ENCODE data around the gene ANTXR1. TPM values are rescaled to one million over a fixed set of nuclear protein-coding genes. Genes with fewer than 3 reads are reported as not detected.

ANTXR1 gene
- total RNA-seq, 1 donor from 2014 or later, result 7.8 TPM

DNA sequence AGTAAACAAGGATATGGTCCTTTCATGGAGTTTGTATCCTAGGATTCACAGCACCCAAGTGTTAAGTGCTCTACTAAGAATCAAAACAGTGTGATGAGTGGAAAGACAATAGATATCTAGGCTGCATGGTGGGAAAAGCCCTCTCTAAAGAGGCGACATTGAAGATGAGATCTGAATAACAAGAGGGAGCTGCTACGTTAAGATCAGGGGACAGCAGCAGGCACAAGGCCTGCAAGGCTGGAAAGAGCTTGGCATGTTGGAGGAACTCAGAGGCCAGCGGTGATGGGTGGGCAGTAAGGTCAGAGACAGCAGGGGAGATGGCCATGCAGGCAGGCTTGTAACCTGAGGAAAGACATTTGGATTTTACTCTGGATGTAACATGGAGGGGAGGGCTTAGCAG lies 196.5 kb downstream of the ANTXR1 start:
- no peak for TF ChIP-seq CTCF (conservative IDR thresholded peaks at IDR 0.05; ENCODE audit: low read depth, low read length)
- DNase-seq (ENCODE audit: low read depth), result no peak
- H3K4me3 ChIP-seq (ENCODE audit: low read depth, low read length), result no peak overlapping the region

DNA sequence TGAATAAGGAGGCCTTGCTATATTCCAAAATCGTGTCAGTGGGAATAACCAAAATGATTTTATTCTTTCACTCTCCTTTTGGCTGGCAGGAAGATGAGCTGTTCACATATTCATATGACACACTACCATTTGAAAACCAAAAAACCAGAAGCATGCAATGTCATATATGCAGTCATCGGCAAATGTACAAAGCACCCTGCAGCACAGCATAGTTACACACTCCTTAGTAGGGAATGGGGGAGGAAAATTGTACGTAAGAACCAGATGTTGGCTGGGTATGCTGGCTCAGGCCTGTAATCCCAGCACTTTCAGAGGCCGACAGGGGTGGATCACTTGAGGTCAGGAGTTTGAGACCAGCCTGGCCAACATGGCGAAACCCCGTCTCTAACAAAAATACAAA lies 197.4 kb downstream of the ANTXR1 start:
- no peak for TF ChIP-seq CTCF (conservative IDR thresholded peaks at IDR 0.05; ENCODE audit: low read depth, low read length)
- H3K4me3 ChIP-seq (ENCODE audit: low read depth, low read length), result no peak overlapping the region
- DNase-seq (ENCODE audit: low read depth), result no peak

DNA sequence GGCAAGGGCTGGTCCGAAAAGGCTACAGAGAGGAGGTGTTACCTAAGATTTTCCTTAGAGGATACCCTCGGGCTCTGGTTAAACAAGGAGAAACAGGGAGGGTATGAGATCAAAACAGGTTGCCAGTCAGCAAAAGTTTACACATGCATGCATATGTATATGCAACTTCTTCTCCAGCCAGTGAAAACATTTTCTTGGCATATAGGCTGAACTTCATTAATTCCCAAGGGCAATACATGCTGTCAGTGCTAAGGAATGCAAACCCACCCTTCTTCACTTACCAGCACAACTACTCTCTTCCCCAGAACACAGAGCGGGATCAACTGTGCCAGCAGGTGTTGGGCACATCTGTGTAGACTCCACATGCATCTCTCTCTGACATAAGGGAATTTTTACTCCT lies 198.1 kb downstream of the ANTXR1 start:
- no peak for TF ChIP-seq CTCF (conservative IDR thresholded peaks at IDR 0.05; ENCODE audit: low read depth, low read length)
- DNase-seq (ENCODE audit: low read depth), result no peak
- H3K4me3 ChIP-seq (ENCODE audit: low read depth, low read length), result no peak overlapping the region

GRCh38 chr2:69211686-69212085 lies 198.7 kb downstream of the ANTXR1 start:
- DNase-seq (ENCODE audit: low read depth), result no peak
- TF ChIP-seq CTCF (conservative IDR thresholded peaks at IDR 0.05; ENCODE audit: low read depth, low read length), result no peak
- no peak overlapping the region for H3K4me3 ChIP-seq (ENCODE audit: low read depth, low read length)

DNA sequence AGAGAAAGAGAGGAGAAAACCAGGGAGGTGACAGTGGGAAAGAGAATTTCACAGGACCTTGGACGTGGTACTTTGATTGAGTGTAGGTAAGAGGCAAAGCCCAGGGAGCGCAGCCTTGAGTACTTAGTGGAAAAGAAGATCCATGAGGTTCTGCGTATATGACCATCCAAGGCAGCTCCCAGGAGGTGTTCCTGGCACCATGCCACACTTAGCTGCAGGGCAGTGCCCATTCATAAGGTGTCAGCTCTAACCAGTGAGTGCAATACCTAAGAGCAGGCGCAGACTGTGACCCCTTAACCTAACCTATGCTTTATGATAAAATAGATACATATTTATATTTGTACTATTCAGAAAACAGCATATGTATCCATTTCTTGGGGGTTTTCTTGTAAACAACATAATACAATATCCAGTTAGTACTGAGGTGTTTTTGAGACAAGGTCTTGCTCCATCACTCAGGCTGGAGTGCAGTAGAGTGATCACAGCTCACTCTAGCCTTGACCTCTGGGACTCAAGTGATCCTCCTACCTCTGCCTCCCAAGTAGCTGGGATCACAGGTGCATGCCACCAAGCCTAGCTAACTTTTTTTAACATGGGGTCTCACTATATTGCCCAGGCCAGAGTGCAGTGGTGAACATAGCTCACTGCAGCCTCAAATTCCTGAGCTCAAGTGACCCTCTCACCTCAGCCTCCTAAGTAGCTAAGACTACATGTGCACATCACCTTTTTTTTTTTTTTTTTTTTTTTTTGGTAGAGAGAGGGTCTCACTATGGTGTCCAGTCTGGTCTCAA lies 199.5 kb downstream of the ANTXR1 start:
- H3K4me3 ChIP-seq (ENCODE audit: low read depth, low read length), result no peak overlapping the region
- no peak for DNase-seq (ENCODE audit: low read depth)
- TF ChIP-seq CTCF (conservative IDR thresholded peaks at IDR 0.05; ENCODE audit: low read depth, low read length), result no peak

- H3K4me3 ChIP-seq (ENCODE audit: low read depth, low read length), result no peak overlapping the region
- TF ChIP-seq CTCF (conservative IDR thresholded peaks at IDR 0.05; ENCODE audit: low read depth, low read length), result no peak
- no peak for DNase-seq (ENCODE audit: low read depth)
These were observed 200.2 kb downstream of the ANTXR1 start for GRCh38 chr2:69213201-69213600.

GRCh38 chr2:69213782-69214181 lies 200.8 kb downstream of the ANTXR1 start:
- no peak for TF ChIP-seq CTCF (conservative IDR thresholded peaks at IDR 0.05; ENCODE audit: low read depth, low read length)

More at GRCh38 chr2:69213782-69214181, 200.8 kb downstream of the ANTXR1 start:
- DNase-seq (ENCODE audit: low read depth), result no peak
- H3K4me3 ChIP-seq (ENCODE audit: low read depth, low read length), result no peak overlapping the region

Measured in epithelial cell of proximal tubule (primary cell).